ENCODE data around the gene KRTAP9-7.

KRTAP9-7 gene

GRCh38 chr17:41271858-41272257 is 3.6 kb upstream of the KRTAP9-7 start:
- no peak for DNase-seq (ENCODE audit: low read depth, low spot score)

GRCh38 chr17:41278176-41278955 is 2.9 kb downstream of the KRTAP9-7 start:
- no peak for DNase-seq (ENCODE audit: low read depth, low spot score)

GRCh38 chr17:41284043-41284442 is 8.5 kb downstream of the KRTAP9-7 start:
- no peak for DNase-seq (ENCODE audit: low read depth, low spot score)

DNA sequence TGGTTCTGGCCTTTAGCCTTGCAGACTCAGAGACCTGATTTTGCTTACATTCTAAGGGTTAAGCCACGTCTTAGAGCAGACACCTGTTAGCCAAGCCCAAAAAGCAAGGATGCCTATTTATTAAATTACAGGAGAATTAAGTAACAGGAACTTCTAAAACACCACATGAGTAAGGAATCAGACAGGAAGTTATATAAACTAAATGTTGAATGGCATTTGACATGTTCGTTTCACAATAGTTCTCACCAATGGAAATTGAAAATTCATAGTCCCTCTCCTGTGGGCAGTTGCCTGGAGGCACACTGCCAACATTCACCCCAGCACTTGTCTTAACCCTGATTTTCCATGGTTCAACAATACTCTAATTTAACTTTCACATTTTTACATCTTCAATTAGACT is 9.0 kb downstream of the KRTAP9-7 start:
- no peak for DNase-seq (ENCODE audit: low read depth, low spot score)

- no peak for DNase-seq (ENCODE audit: low read depth, low spot score)
Measured at GRCh38 chr17:41287050-41287449, 11.6 kb downstream of the KRTAP9-7 start.

- no peak for DNase-seq (ENCODE audit: low read depth, low spot score)
Measured at GRCh38 chr17:41294016-41294415, 18.5 kb downstream of the KRTAP9-7 start.

DNA sequence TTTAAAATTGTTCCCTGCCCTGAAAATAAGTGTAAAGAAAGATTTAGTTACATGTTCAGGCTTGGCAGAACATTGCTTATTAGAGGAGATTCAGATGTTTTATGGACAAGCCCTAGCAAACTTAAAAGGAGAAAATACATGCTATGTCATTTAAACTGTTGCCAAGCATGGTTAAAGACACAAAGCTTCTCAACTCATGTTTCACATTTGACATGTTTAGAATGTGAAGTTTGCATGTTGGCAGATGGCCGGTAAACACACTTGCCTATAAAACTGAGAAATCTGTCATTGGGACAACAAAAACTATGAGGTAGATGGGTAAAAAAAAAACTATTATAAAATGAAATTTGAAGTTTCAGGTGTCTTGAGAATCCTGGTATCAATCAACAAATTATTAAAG is 21.3 kb downstream of the KRTAP9-7 start:
- DNase-seq (ENCODE audit: low read depth, low spot score), result no peak

- no peak for DNase-seq (ENCODE audit: low read depth, low spot score)
Measured at GRCh38 chr17:41298458-41299135, 23.1 kb downstream of the KRTAP9-7 start.

- no peak for DNase-seq (ENCODE audit: low read depth, low spot score)
Measured at GRCh38 chr17:41301204-41301790, 25.8 kb downstream of the KRTAP9-7 start.

- no peak for DNase-seq (ENCODE audit: low read depth, low spot score)
Measured at GRCh38 chr17:41301916-41302901, 26.7 kb downstream of the KRTAP9-7 start, which contains the start of gene KRTAP29-1. Gene KRTAP29-1 (minus strand): TSS chr17:41302851. CDS start chr17:41302851, 0 bp downstream.

DNA sequence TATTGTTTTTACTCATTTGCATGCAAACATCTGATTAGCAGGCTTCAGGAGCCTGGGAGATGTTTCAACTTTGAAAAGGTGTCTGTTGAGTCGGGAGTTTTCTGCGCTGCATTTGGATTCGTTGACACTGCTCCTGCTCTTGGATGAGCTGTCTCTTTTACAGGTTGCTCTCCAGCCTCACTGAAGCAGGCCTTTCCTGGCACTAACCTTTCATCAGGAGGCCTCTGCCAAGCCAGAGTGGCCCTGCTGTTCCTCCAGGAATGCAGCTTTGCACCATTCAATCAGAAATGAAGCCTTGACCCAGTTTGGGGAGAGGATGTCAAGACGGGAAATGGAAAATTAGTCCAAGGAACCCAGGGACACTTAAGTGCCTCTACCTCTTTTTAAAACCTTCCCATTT is 27.5 kb downstream of the KRTAP9-7 start:
- DNase-seq (ENCODE audit: low read depth, low spot score), result no peak

GRCh38 chr17:41304091-41304490 is 28.6 kb downstream of the KRTAP9-7 start:
- no peak for DNase-seq (ENCODE audit: low read depth, low spot score)

GRCh38 chr17:41307647-41308046 is 32.1 kb downstream of the KRTAP9-7 start:
- no peak for DNase-seq (ENCODE audit: low read depth, low spot score)

DNA sequence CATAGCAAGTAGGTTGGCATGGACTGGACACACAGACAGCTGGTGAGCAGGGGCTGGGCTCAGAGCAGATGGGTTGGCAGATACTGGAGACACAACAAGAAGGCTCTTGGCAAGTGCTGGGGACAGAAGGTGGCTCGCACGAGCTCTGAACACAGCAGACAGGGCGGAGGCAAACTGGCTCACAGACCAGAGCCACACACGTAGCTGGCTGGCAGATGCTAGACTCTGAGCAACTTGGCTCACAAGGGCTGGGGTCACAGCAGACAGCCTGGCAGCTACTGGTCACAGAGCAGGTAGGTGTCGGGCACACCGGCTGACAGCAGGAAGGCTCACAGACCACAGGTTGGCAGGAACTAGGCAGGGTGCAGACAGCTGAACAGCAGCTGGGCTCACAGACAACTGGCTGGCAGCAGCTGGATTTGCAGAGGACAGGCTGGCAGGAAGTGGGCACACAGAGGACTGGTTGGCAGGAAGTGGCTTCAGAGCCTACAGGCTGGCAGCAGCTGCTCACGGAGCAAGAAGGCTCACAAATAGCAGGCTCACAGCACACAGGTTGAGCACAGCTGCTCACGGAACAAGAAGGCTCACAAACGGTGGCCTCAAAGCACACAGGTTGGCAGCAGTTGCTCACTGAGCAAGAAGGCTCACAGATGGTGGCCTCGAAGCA is 32.9 kb downstream of the KRTAP9-7 start:
- no peak for DNase-seq (ENCODE audit: low read depth, low spot score)

GRCh38 chr17:41308918-41309359 is 33.4 kb downstream of the KRTAP9-7 start, which contains the start of gene KRTAP16-1:
Gene KRTAP16-1 (minus strand): TSS chr17:41309309. CDS start chr17:41309253, 56 bp downstream.
- DNase-seq (ENCODE audit: low read depth, low spot score), result no peak

DNA sequence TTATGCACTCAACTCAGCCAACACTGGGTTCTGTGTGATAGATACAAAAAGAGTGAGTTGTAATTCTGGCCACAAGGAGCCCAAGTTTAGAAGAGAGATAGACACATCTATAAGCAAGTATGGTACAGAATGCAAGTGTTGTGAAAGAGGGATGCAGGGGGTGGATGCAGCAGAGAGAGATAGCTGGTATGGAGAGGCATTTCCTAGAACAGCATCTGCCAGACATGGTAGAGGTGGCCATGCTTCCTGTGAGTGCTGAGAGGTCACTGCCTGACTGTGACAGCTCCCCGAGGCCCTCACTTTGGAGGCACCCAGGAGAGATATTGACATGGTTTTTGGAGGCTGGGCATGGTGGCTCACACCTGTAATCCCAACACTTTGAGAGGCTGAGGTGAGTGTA is 35.6 kb downstream of the KRTAP9-7 start:
- no peak for DNase-seq (ENCODE audit: low read depth, low spot score)

- no peak for DNase-seq (ENCODE audit: low read depth, low spot score)
Measured at GRCh38 chr17:41315204-41315794, 39.8 kb downstream of the KRTAP9-7 start, which contains the start of gene KRTAP17-1. Gene KRTAP17-1 (minus strand): TSS chr17:41315710. CDS start chr17:41315650, 60 bp downstream.

- DNase-seq (ENCODE audit: low read depth, low spot score), result no peak
Measured at GRCh38 chr17:41315814-41316445, 40.4 kb downstream of the KRTAP9-7 start.

GRCh38 chr17:41318231-41318630 is 42.7 kb downstream of the KRTAP9-7 start:
- DNase-seq (ENCODE audit: low read depth, low spot score), result no peak

Data from ELF-1 (cell line).